Measurements from ENCODE around the gene CPT1C. TPM values are rescaled to one million over a fixed set of nuclear protein-coding genes. Genes with fewer than 3 reads are reported as not detected.
A peak's percentile ranks its signal among the peaks of the same experiment; 100 is the strongest.

The CPT1C gene
- total RNA-seq, 1 donor from 2014 or later: 33.6 TPM

DNA sequence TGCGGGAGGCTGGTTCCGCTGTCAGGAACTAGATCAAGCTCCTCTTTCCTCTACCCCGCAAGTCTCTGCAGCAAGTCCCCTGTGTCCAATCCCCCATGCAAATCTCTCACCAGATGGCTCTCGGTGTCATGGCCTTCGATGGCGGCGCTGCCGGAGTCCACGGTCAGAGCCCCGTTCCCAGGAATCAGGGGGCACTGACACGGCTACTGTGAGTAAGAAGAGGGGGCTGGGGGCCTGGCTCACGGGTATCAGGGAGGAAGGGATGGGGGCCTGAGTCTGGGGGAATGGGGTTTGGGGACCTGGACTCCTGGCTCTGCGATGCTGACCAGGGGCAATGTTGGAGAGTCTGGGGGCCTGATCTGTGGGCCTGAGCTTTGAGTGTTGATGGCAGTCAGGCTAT, 44.9 kb upstream of the CPT1C start:
- Histone ChIP-seq H3K9me3 (ENCODE audit: insufficient read depth, low read depth, low read length) (no peaks in the 10 kb centered on the region), H3K4me3 (ENCODE audit: insufficient read depth, low read depth, low read length) (no peak overlapping the region), H3K36me3 (ENCODE audit: insufficient read depth, low read length) (peaks cover 3% of the 10 kb centered on the region), H3K27ac (ENCODE audit: low read depth, low read length) (no peak overlapping the region), H3K9ac (ENCODE audit: low read length) (no peak overlapping the region), H3K27me3 (ENCODE audit: insufficient read depth, low read length) (no peaks in the 10 kb centered on the region), H4K20me1 (ENCODE audit: insufficient read depth, low read length) (peaks cover 70% of the 10 kb centered on the region), H3K4me2 (ENCODE audit: low read length) (no peak overlapping the region), H2AFZ (ENCODE audit: low read depth, low read length) (no peak overlapping the region), H3K4me1 (ENCODE audit: insufficient read depth, low read length) (peaks cover 18% of the 10 kb centered on the region), H3K79me2 (ENCODE audit: insufficient read depth, low read length) (peaks cover 77% of the 10 kb centered on the region)
- FAIRE-seq: no peak
- H3K4me1 Mint-ChIP-seq (ENCODE audit: low read depth, unreplicated experiment): peaks cover 17% of the 10 kb centered on the region
- no peak for DNase-seq (ENCODE audit: low read depth)
- peaks cover 6% of the 10 kb centered on the region for H3K36me3 Mint-ChIP-seq (ENCODE audit: low read depth, unreplicated experiment)
- no peaks in the 10 kb centered on the region for H3K9me3 Mint-ChIP-seq (ENCODE audit: unreplicated experiment)
- TF ChIP-seq, protein P1, sequence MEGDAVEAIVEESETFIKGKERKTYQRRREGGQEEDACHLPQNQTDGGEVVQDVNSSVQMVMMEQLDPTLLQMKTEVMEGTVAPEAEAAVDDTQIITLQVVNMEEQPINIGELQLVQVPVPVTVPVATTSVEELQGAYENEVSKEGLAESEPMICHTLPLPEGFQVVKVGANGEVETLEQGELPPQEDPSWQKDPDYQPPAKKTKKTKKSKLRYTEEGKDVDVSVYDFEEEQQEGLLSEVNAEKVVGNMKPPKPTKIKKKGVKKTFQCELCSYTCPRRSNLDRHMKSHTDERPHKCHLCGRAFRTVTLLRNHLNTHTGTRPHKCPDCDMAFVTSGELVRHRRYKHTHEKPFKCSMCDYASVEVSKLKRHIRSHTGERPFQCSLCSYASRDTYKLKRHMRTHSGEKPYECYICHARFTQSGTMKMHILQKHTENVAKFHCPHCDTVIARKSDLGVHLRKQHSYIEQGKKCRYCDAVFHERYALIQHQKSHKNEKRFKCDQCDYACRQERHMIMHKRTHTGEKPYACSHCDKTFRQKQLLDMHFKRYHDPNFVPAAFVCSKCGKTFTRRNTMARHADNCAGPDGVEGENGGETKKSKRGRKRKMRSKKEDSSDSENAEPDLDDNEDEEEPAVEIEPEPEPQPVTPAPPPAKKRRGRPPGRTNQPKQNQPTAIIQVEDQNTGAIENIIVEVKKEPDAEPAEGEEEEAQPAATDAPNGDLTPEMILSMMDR (IDR thresholded peaks at IDR 0.05; ENCODE audit: insufficient read depth, low read depth, low read length): no peak
- no peak for TF ChIP-seq EZH2 (IDR thresholded peaks at IDR 0.05; ENCODE audit: insufficient read depth, low read length)
- no peaks in the 10 kb centered on the region for H3K27me3 Mint-ChIP-seq (ENCODE audit: low read depth, unreplicated experiment)
- no peak overlapping the region for H3K4me3 Mint-ChIP-seq (ENCODE audit: unreplicated experiment)
- peak overlapping the region; percentile 81 for H3K27ac Mint-ChIP-seq (ENCODE audit: unreplicated experiment)

DNA sequence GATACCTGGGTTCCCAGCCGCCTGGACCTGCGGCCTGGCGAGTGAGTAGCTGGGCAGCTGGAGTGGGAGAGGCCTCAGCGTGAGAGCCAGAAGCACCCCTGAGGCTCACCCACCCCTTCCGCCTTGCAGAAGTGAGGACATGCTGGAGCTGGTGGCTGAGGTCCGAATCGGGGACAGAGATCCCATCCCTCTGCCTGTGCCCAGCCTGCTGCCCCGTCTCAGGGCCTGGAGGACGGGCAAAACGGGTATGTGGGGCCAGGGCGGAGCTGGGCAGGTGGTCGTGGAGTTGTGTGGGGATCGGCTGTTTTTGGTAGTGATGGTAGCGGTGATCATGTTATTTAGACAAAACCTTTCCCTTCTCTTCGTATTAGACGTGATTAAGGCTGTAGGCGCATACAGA, 44.3 kb upstream of the CPT1C start:
- Mint-ChIP-seq H3K27me3 (ENCODE audit: low read depth, unreplicated experiment) (no peaks in the 10 kb centered on the region), H3K9me3 (ENCODE audit: unreplicated experiment) (no peaks in the 10 kb centered on the region), H3K4me1 (ENCODE audit: low read depth, unreplicated experiment) (peaks cover 17% of the 10 kb centered on the region), H3K27ac (ENCODE audit: unreplicated experiment) (no peak overlapping the region), H3K4me3 (ENCODE audit: unreplicated experiment) (no peak overlapping the region), H3K36me3 (ENCODE audit: low read depth, unreplicated experiment) (peaks cover 6% of the 10 kb centered on the region)
- Histone ChIP-seq H3K4me2 (ENCODE audit: low read length) (no peak overlapping the region), H3K4me3 (ENCODE audit: insufficient read depth, low read depth, low read length) (no peak overlapping the region), H4K20me1 (ENCODE audit: insufficient read depth, low read length) (peaks cover 70% of the 10 kb centered on the region), H3K27ac (ENCODE audit: low read depth, low read length) (no peak overlapping the region), H3K4me1 (ENCODE audit: insufficient read depth, low read length) (peaks cover 13% of the 10 kb centered on the region), H3K79me2 (ENCODE audit: insufficient read depth, low read length) (peaks cover 77% of the 10 kb centered on the region), H3K9me3 (ENCODE audit: insufficient read depth, low read depth, low read length) (no peaks in the 10 kb centered on the region), H3K36me3 (ENCODE audit: insufficient read depth, low read length) (peaks cover 3% of the 10 kb centered on the region), H3K9ac (ENCODE audit: low read length) (no peak overlapping the region), H2AFZ (ENCODE audit: low read depth, low read length) (no peak overlapping the region), H3K27me3 (ENCODE audit: insufficient read depth, low read length) (no peaks in the 10 kb centered on the region)
- FAIRE-seq: no peak
- no peak for TF ChIP-seq EZH2 (IDR thresholded peaks at IDR 0.05; ENCODE audit: insufficient read depth, low read length)
- TF ChIP-seq, protein P1 (IDR thresholded peaks at IDR 0.05; ENCODE audit: insufficient read depth, low read depth, low read length): no peak
- DNase-seq (ENCODE audit: low read depth): no peak

DNA sequence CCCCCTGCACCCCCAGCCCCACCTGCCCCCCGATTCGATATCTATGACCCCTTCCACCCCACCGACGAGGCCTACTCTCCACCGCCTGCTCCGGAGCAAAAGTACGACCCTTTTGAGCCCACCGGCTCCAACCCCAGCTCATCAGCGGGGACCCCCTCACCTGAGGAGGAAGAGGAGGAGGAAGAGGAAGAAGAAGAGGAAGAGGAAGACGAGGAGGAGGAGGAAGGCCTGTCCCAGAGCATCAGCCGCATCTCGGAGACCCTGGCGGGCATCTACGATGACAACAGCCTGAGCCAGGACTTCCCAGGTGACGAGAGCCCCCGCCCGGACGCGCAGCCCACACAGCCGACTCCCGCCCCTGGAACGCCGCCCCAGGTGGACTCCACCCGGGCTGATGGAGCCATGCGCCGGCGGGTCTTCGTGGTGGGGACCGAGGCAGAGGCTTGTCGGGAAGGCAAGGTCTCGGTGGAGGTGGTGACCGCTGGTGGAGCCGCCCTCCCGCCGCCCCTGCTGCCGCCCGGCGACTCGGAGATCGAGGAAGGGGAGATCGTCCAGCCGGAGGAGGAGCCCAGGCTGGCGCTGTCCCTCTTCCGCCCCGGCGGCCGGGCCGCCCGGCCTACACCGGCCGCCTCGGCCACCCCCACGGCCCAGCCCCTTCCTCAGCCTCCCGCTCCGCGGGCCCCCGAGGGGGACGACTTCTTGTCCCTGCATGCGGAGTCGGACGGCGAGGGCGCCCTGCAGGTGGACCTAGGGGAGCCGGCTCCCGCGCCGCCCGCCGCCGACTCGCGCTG, 39.7 kb upstream of the CPT1C start:
- Mint-ChIP-seq H3K27me3 (ENCODE audit: low read depth, unreplicated experiment) (no peaks in the 10 kb centered on the region), H3K4me1 (ENCODE audit: low read depth, unreplicated experiment) (no peaks in the 10 kb centered on the region), H3K27ac (ENCODE audit: unreplicated experiment) (no peak overlapping the region), H3K36me3 (ENCODE audit: low read depth, unreplicated experiment) (peaks cover 2% of the 10 kb centered on the region), H3K9me3 (ENCODE audit: unreplicated experiment) (no peaks in the 10 kb centered on the region), H3K4me3 (ENCODE audit: unreplicated experiment) (no peak overlapping the region)
- FAIRE-seq (no peak), DNase-seq (ENCODE audit: low read depth) (no peak)
- Histone ChIP-seq H3K27ac (ENCODE audit: low read depth, low read length) (no peak overlapping the region), H3K4me3 (ENCODE audit: insufficient read depth, low read depth, low read length) (no peak overlapping the region), H4K20me1 (ENCODE audit: insufficient read depth, low read length) (peaks cover 71% of the 10 kb centered on the region), H3K36me3 (ENCODE audit: insufficient read depth, low read length) (peaks cover 9% of the 10 kb centered on the region), H3K4me2 (ENCODE audit: low read length) (no peak overlapping the region), H3K9ac (ENCODE audit: low read length) (no peak overlapping the region), H3K4me1 (ENCODE audit: insufficient read depth, low read length) (no peaks in the 10 kb centered on the region), H3K9me3 (ENCODE audit: insufficient read depth, low read depth, low read length) (no peaks in the 10 kb centered on the region), H2AFZ (ENCODE audit: low read depth, low read length) (no peak overlapping the region), H3K27me3 (ENCODE audit: insufficient read depth, low read length) (no peaks in the 10 kb centered on the region), H3K79me2 (ENCODE audit: insufficient read depth, low read length) (peaks cover 52% of the 10 kb centered on the region)
- TF ChIP-seq EZH2 (IDR thresholded peaks at IDR 0.05; ENCODE audit: insufficient read depth, low read length): no peak

All from astrocyte (in vitro differentiated cells and primary cell).